ENCODE data around the gene HOXA11. TPM values are rescaled to one million over a fixed set of nuclear protein-coding genes. Genes with fewer than 3 reads are reported as not detected.

Gene HOXA11
- total and polyA plus RNA-seq, 2 donors from 2014 or later: 5.2 to 5.5 TPM

- no peaks in the 10 kb centered on the region for H3K9me3 ChIP-seq (ENCODE audit: control insufficient read depth in 2 of 3, insufficient read depth in 1 of 3, low read length in 3 of 3)
- H3K27me3 ChIP-seq (ENCODE audit: control insufficient read depth, insufficient read depth, low read length): peaks cover 19% of the 10 kb centered on the region
- TF ChIP-seq CTCF (IDR thresholded peaks at IDR 0.05; ENCODE audit: borderline replicate concordance, extremely low read depth, insufficient read depth): no peak
- peaks cover 0 to 4% (median 0%) of the 10 kb centered on the region in 3 donors for H3K4me1 ChIP-seq (ENCODE audit: control insufficient read depth in 2 of 3, insufficient read depth in 2 of 3, low read depth in 1 of 3, low read length in 3 of 3)
- peak overlapping the region; percentile 10 to 54 (median 43) for H3K4me3 ChIP-seq (ENCODE audit: low read length in 3 of 3)
- H3K9ac ChIP-seq (ENCODE audit: low read length in 3 of 3): peak overlapping the region; percentile 17 to 34 (median 33)
- DNase-seq: peak; percentile 57 to 82 (median 75)
- H3K27ac ChIP-seq (ENCODE audit: low read depth in 2 of 2, low read length in 2 of 2): peak overlapping the region; percentile 59 to 71
- intact Hi-C loops (cut with DNase I): no loop called here
- no peak for FAIRE-seq
- H3K36me3 ChIP-seq (ENCODE audit: control insufficient read depth in 2 of 3, insufficient read depth in 3 of 3, low read length in 3 of 3): no peaks in the 10 kb centered on the region
These were observed 3.6 kb upstream of the HOXA11 start for GRCh38 chr7:27188386-27189294.

- H3K9ac ChIP-seq (ENCODE audit: low read length in 3 of 3): peak overlapping the region; percentile 17 to 74 (median 34)
- DNase-seq (peak; percentile 69 to 85 (median 76)), FAIRE-seq (no peak)
- intact Hi-C loops (cut with DNase I): no loop called here
- peaks cover 15% of the 10 kb centered on the region for H3K27me3 ChIP-seq (ENCODE audit: control insufficient read depth, insufficient read depth, low read length)
- no peaks in the 10 kb centered on the region for H3K9me3 ChIP-seq (ENCODE audit: control insufficient read depth in 2 of 3, insufficient read depth in 1 of 3, low read length in 3 of 3)
- H3K4me1 ChIP-seq (ENCODE audit: control insufficient read depth in 2 of 3, insufficient read depth in 2 of 3, low read depth in 1 of 3, low read length in 3 of 3): peaks cover 0 to 4% (median 0%) of the 10 kb centered on the region in 3 donors
- no peak for TF ChIP-seq CTCF (IDR thresholded peaks at IDR 0.05; ENCODE audit: borderline replicate concordance, extremely low read depth, insufficient read depth)
- H3K27ac ChIP-seq (ENCODE audit: low read depth in 2 of 2, low read length in 2 of 2): peak overlapping the region; percentile 59 to 71
- peak overlapping the region; percentile 10 to 54 (median 43) for H3K4me3 ChIP-seq (ENCODE audit: low read length in 3 of 3)
- no peaks in the 10 kb centered on the region for H3K36me3 ChIP-seq (ENCODE audit: control insufficient read depth in 2 of 3, insufficient read depth in 3 of 3, low read length in 3 of 3)
These were observed 2.7 kb upstream of the HOXA11 start for GRCh38 chr7:27187475-27188385.

- intact Hi-C loops (cut with DNase I): no loop called here
- DNase-seq (peak; percentile 35 to 85 (median 52)), FAIRE-seq (no peak)
- H3K9ac ChIP-seq (ENCODE audit: low read length in 3 of 3): peak overlapping the region in 2 of 3 donors; percentile 67 to 74
- no peaks in the 10 kb centered on the region for H3K9me3 ChIP-seq (ENCODE audit: control insufficient read depth in 2 of 3, insufficient read depth in 1 of 3, low read length in 3 of 3)
- peak overlapping the region; percentile 87 to 92 for H3K27ac ChIP-seq (ENCODE audit: low read depth in 2 of 2, low read length in 2 of 2)
- H3K4me3 ChIP-seq (ENCODE audit: low read length in 3 of 3): peak overlapping the region in 2 of 3 donors; percentile 68 to 95
- H3K4me1 ChIP-seq (ENCODE audit: control insufficient read depth in 2 of 3, insufficient read depth in 2 of 3, low read depth in 1 of 3, low read length in 3 of 3): peaks cover 0 to 4% (median 0%) of the 10 kb centered on the region in 3 donors
- TF ChIP-seq CTCF (IDR thresholded peaks at IDR 0.05; ENCODE audit: borderline replicate concordance, extremely low read depth, insufficient read depth): no peak
- H3K36me3 ChIP-seq (ENCODE audit: control insufficient read depth in 2 of 3, insufficient read depth in 3 of 3, low read length in 3 of 3): no peaks in the 10 kb centered on the region
- H3K27me3 ChIP-seq (ENCODE audit: control insufficient read depth, insufficient read depth, low read length): peaks cover 10% of the 10 kb centered on the region
These were observed 1.8 kb upstream of the HOXA11 start for GRCh38 chr7:27186668-27187474.

All from kidney (tissue), 14 donors.